Keratinocyte (primary cell): ENCODE measurements around the gene DNMBP. TPM values are rescaled to one million over a fixed set of nuclear protein-coding genes. Genes with fewer than 3 reads are reported as not detected.
A peak's percentile ranks its signal among the peaks of the same experiment; 100 is the strongest.

Source experiments
- DNase-seq: peaks from one replicate; pipeline ENCODE4 v3.0.0-alpha.2; 2011; ENCODE audit warnings: low read depth, missing footprints, low spot score
- FAIRE-seq: peaks from 2 replicates; lab custom pipeline; 2011; peaks lifted over from hg19 to GRCh38; lab: Jason Lieb, UNC
- H2AFZ ChIP-seq: 2 replicates; pipeline ENCODE4 v1.6.0; 2012; ENCODE audit warnings: low read length, control low read depth, inconsistent platforms; ENCODE audit not compliant: control insufficient read depth
- H3K27ac ChIP-seq: 2 replicates; pipeline ENCODE4 v1.5.1; 2011; ENCODE audit warnings: low read length; ENCODE audit not compliant: control insufficient read depth, insufficient read depth
- H3K27me3 ChIP-seq: 3 replicates; pipeline ENCODE4 v1.6.0; 2011; ENCODE audit warnings: low read length; ENCODE audit not compliant: control insufficient read depth, insufficient read depth; ENCODE audit errors: extremely low read depth
- H3K36me3 ChIP-seq, 2 experiments: 2 replicates in 1 of 2; 3 replicates in 1 of 2; pipeline ENCODE4 v1.5.1; 2011; ENCODE audit warnings: low read length in 2 of 2, mild to moderate bottlenecking in 1 of 2; ENCODE audit not compliant: control insufficient read depth in 2 of 2, insufficient read depth in 2 of 2; ENCODE audit errors: extremely low read depth in 1 of 2
- H3K4me1 ChIP-seq: 3 replicates; pipeline ENCODE4 v1.5.1; 2011; ENCODE audit warnings: low read length; ENCODE audit not compliant: control insufficient read depth, insufficient read depth; ENCODE audit errors: extremely low read depth
- H3K4me2 ChIP-seq: 3 replicates; pipeline ENCODE4 v1.6.0; 2011; ENCODE audit warnings: low read depth, low read length; ENCODE audit not compliant: control insufficient read depth, insufficient read depth; ENCODE audit errors: extremely low read depth
- H3K4me3 ChIP-seq, 3 experiments: fragments of 200-600 bp in 1 of 3; sonication (generic) in 1 of 3; 2 replicates in 2 of 3; 3 replicates in 1 of 3; pipeline ENCODE4 v1.5.1; 2011 to 2016; ENCODE audit warnings: low read length in 3 of 3, mild to moderate bottlenecking in 3 of 3, control low read depth in 2 of 3, inconsistent platforms in 1 of 3, low read depth in 1 of 3, mixed read lengths in 1 of 3, mixed run types in 1 of 3, moderate library complexity in 1 of 3; ENCODE audit not compliant: control insufficient read depth in 2 of 3, insufficient read depth in 2 of 3; ENCODE audit errors: extremely low read depth in 1 of 3
- H3K79me2 ChIP-seq: 2 replicates; pipeline ENCODE4 v1.6.0; 2012; ENCODE audit warnings: low read length; ENCODE audit not compliant: control insufficient read depth, insufficient read depth
- H3K9ac ChIP-seq: 3 replicates; pipeline ENCODE4 v1.6.0; 2011; ENCODE audit warnings: low read length; ENCODE audit not compliant: control insufficient read depth, insufficient read depth; ENCODE audit errors: extremely low read depth
- H3K9me1 ChIP-seq: 3 replicates; pipeline ENCODE4 v1.6.0; 2011; ENCODE audit warnings: low read length; ENCODE audit not compliant: control insufficient read depth, insufficient read depth; ENCODE audit errors: extremely low read depth
- H3K9me3 ChIP-seq: 2 replicates; pipeline ENCODE4 v1.5.1; 2012; ENCODE audit warnings: low read depth, low read length; ENCODE audit not compliant: control insufficient read depth
- H4K20me1 ChIP-seq: 3 replicates; pipeline ENCODE4 v1.6.0; 2011; ENCODE audit warnings: low read length; ENCODE audit not compliant: control insufficient read depth, insufficient read depth; ENCODE audit errors: extremely low read depth
- EZH2 ChIP-seq: IDR thresholded peaks from one replicate; pipeline ENCODE4 v1.6.1; 2012; ENCODE audit warnings: inconsistent platforms, mild to moderate bottlenecking, low read length, moderate library complexity
- dilution Hi-C: fragments of 300-500 bp; cut with MboI; formaldehyde crosslinking; loops from one replicate; pipeline ENCODE4 v1.7.0; 2020; ENCODE audit warnings: low sequenced_read_pairs; ENCODE audit not compliant: extremely low pct_ligation_motif_present
- polyA plus RNA-seq, 5 experiments: library from polyadenylated mRNA; depleted of rRNA in 3 of 5; stranded (reverse) in 3 of 5; stranded (forward) in 1 of 5; unstranded in 1 of 5; fragments of >200 nt; gene quantifications; 1 replicate in 1 of 5; 2 replicates in 3 of 5; 3 replicates in 1 of 5; pipeline versions ENCODE4 v1.2.1 to v1.2.3, GENCODE V29; 2011 to 2012; ENCODE audit warnings: missing spikeins in 2 of 5, low read depth in 1 of 5, low replicate concordance in 1 of 5
- TF ChIP-seq, protein P1 (sequence below), 3 experiments: IDR thresholded peaks in 1 of 3; conservative IDR thresholded peaks in 1 of 3; optimal IDR thresholded peaks in 1 of 3; 2 replicates in 2 of 3; 3 replicates in 1 of 3; pipeline versions ENCODE3 to v1.5.1; 2011; ENCODE audit warnings: low read length in 3 of 3, mild to moderate bottlenecking in 3 of 3, moderate library complexity in 2 of 3, control low read depth in 1 of 3, inconsistent platforms in 1 of 3; ENCODE audit not compliant: insufficient read depth in 2 of 3; ENCODE audit errors: extremely low read depth in 1 of 3

The DNMBP gene
- polyA plus RNA-seq, 1 donor (not counting 4 experiments of a cell fraction or from before 2014, with no cell fraction given) = 15.8 TPM

DNA sequence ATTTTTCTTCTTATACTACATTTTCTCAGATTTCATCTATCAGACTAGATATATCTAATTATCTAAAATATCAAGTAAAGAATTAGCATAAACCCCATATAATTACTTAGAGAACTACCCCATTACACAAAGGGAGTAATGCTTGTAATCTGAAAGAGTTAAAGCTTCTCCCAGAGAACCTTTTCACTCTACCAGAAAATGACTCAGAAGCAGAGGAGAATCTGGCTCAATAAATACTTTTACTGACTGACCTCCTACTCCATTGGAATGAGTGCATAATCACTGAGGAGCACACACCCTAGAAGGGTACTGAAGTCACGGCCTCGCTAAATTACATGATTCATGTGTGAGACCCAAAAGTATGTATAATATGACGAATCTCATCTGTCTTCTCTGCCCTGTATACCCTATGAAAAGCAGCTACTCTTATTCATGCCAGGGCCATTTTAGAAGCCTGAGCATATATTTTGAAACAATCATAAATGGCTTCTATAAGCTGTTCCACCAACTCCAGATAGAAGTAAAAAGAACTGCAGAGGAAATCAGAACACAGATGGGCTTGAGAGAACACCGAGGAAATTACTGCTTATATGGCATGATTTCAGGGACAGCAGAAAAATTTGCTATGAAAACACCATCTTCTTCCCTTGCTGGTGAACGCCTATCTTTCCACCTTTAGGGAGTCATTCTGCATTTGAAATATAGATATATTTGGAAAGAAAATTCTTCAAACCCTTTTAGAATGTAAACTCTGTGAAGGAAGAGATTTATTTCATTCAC lies 32.7 kb downstream of the DNMBP start:
- Histone ChIP-seq H3K9me3 (no peaks in the 10 kb centered on the region), H3K79me2 (peaks cover 89% of the 10 kb centered on the region), H3K27me3 (no peaks in the 10 kb centered on the region), H3K9me1 (no peaks in the 10 kb centered on the region), H3K9ac (peak overlapping the region; percentile 56), H4K20me1 (no peaks in the 10 kb centered on the region), H3K4me1 (peaks cover 46% of the 10 kb centered on the region), H3K4me2 (peak overlapping the region; percentile 79), H3K36me3 (peaks cover 0 to 6% of the 10 kb centered on the region in 2 experiments), H3K27ac (peak overlapping the region; percentile 93), H2AFZ (no peak overlapping the region), H3K4me3 (peak overlapping the region in 2 of 3 experiments; percentile 36 to 48)
- dilution Hi-C loops = no loop called here
- FAIRE-seq = peak; percentile 89
- DNase-seq = peak; percentile 81
- TF ChIP-seq, protein P1, sequence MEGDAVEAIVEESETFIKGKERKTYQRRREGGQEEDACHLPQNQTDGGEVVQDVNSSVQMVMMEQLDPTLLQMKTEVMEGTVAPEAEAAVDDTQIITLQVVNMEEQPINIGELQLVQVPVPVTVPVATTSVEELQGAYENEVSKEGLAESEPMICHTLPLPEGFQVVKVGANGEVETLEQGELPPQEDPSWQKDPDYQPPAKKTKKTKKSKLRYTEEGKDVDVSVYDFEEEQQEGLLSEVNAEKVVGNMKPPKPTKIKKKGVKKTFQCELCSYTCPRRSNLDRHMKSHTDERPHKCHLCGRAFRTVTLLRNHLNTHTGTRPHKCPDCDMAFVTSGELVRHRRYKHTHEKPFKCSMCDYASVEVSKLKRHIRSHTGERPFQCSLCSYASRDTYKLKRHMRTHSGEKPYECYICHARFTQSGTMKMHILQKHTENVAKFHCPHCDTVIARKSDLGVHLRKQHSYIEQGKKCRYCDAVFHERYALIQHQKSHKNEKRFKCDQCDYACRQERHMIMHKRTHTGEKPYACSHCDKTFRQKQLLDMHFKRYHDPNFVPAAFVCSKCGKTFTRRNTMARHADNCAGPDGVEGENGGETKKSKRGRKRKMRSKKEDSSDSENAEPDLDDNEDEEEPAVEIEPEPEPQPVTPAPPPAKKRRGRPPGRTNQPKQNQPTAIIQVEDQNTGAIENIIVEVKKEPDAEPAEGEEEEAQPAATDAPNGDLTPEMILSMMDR (optimal IDR thresholded peaks at IDR 0.05 in 1 of 3, IDR thresholded peaks at IDR 0.05 in 1 of 3, conservative IDR thresholded peaks at IDR 0.05 in 1 of 3; ENCODE audit: extremely low read depth in 1 of 3, insufficient read depth in 2 of 3, low read length in 3 of 3) = no peak
- TF ChIP-seq EZH2 = no peak

DNA sequence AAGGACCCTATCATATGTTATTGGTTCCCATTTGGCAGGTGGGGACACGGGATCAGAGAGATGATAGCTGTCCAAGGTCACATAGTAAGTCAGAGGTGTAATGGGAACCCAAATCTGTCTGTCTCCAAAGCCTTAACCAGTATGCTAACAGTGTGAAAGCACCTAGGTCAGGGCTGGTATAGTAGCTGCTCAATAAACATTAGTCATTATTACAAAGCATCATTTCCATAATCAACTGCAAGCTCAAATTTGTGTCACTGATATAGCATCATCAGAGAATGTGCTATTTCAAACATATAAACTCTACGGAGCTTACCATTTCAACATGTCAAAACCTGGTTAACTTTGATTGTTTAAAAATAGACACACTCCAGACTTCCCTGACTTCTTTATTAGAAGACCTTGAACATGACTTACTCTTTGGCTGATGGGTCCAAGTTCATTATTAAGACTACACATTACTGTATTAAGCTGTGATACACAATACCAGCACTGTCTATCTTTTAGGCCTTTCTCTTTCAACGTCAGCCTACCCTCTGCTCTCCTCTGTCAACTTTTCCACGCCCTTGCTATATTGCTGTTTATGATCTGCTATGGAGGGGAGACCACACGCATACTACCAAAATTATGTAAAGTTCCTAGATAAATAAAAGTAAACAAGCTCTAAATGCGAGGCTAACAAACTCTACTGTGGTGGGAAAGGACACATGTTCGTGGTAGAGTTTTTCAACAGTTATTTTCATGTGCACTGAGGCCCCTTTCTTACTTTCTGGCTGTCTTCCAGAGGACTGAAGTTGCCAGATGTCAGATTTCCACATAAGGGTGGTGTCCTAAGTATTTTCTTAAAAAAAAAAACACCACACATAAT lies 33.6 kb downstream of the DNMBP start:
- peak overlapping the region; percentile 56 for H3K9ac ChIP-seq
- H3K27me3 ChIP-seq = no peaks in the 10 kb centered on the region
- H4K20me1 ChIP-seq = no peaks in the 10 kb centered on the region
- H3K27ac ChIP-seq = peak overlapping the region; percentile 93
- DNase-seq = no peak
- no peaks in the 10 kb centered on the region for H3K9me1 ChIP-seq
- dilution Hi-C loops = no loop called here
- FAIRE-seq = no peak
- H3K9me3 ChIP-seq = no peaks in the 10 kb centered on the region
- peaks cover 39% of the 10 kb centered on the region for H3K4me1 ChIP-seq
- H3K4me3 ChIP-seq = peak overlapping the region in 2 of 3 experiments; percentile 36 to 48
- TF ChIP-seq EZH2 = no peak
- TF ChIP-seq, protein P1 (optimal IDR thresholded peaks at IDR 0.05 in 1 of 3, IDR thresholded peaks at IDR 0.05 in 1 of 3, conservative IDR thresholded peaks at IDR 0.05 in 1 of 3; ENCODE audit: extremely low read depth in 1 of 3, insufficient read depth in 2 of 3, low read length in 3 of 3) = no peak
- peak overlapping the region; percentile 79 for H3K4me2 ChIP-seq
- no peak overlapping the region for H2AFZ ChIP-seq
- peaks cover 0 to under 1% of the 10 kb centered on the region in 2 experiments for H3K36me3 ChIP-seq
- peaks cover 87% of the 10 kb centered on the region for H3K79me2 ChIP-seq
